H1 (cell line): ENCODE measurements around the gene GTF2A1. TPM values are rescaled to one million over a fixed set of nuclear protein-coding genes. Genes with fewer than 3 reads are reported as not detected.

ENCODE experiments used
- CTCF ChIA-PET: fragments of 300-600 bp; sonication (Branson Sonifier 250); formaldehyde crosslinking; loops from one replicate; lab custom pipeline; 2021; ENCODE audit not compliant: partially characterized antibody; lab: Charles Lee
- POLR2A ChIA-PET: fragments of 300-600 bp; sonication (Branson Sonifier 250); formaldehyde crosslinking; loops from one replicate; lab custom pipeline; 2021; ENCODE audit warnings: inconsistent platforms; ENCODE audit not compliant: partially characterized antibody; lab: Charles Lee
- DNase-seq, 2 experiments: peaks; one replicate each; pipeline versions ENCODE4 v3.0.0 to v3.0.0-alpha.2; 2010 to 2022; ENCODE audit warnings: low spot score in 2 of 2, low read depth in 1 of 2, mixed read lengths in 1 of 2
- FAIRE-seq: peaks from 2 replicates; lab custom pipeline; 2011; peaks lifted over from hg19 to GRCh38; lab: Jason Lieb, UNC
- H2AFZ ChIP-seq: 2 replicates; pipeline ENCODE4 v1.8.1; 2012; ENCODE audit warnings: low read length, inconsistent platforms
- H2AK5ac ChIP-seq: 2 replicates; pipeline ENCODE4 v1.6.1; 2013; ENCODE audit warnings: low read depth, low read length
- H2BK120ac ChIP-seq: replicated peaks from 2 replicates; pipeline ENCODE3; 2013; ENCODE audit warnings: low read depth, low read length, inconsistent platforms
- H2BK12ac ChIP-seq: 2 replicates; pipeline ENCODE4 v1.6.1; 2013; ENCODE audit warnings: low read depth, low read length
- H2BK15ac ChIP-seq: 2 replicates; pipeline ENCODE4 v1.6.1; 2013; ENCODE audit warnings: low read length
- H2BK20ac ChIP-seq: 2 replicates; pipeline ENCODE4 v1.6.1; 2013; ENCODE audit warnings: low read length
- H2BK5ac ChIP-seq: 2 replicates; pipeline ENCODE4 v1.6.1; 2013; ENCODE audit warnings: low read depth, low read length
- H3K14ac ChIP-seq: 2 replicates; pipeline ENCODE4 v1.6.1; 2013; ENCODE audit warnings: inconsistent platforms; ENCODE audit not compliant: insufficient read length
- H3K18ac ChIP-seq: 2 replicates; pipeline ENCODE4 v1.6.1; 2013; ENCODE audit warnings: low read length; ENCODE audit errors: extremely low read depth
- H3K23ac ChIP-seq: 2 replicates; pipeline ENCODE4 v1.6.1; 2013; ENCODE audit warnings: inconsistent platforms; ENCODE audit not compliant: insufficient read length
- H3K23me2 ChIP-seq: 2 replicates; pipeline ENCODE4 v1.6.1; 2013; ENCODE audit warnings: low read depth, low read length
- H3K27ac ChIP-seq: 2 replicates; pipeline ENCODE4 v1.6.1; 2011; ENCODE audit warnings: low read depth, low read length, inconsistent platforms
- H3K27me3 ChIP-seq, 4 experiments: replicated peaks in 1 of 4; 1 replicate in 1 of 4; 2 replicates in 3 of 4; pipeline versions ENCODE4 v1.6.1 to v1.8.1; 2011 to 2013; ENCODE audit warnings: low read length in 3 of 4, mild to moderate bottlenecking in 3 of 4, inconsistent platforms in 2 of 4, mixed read lengths in 2 of 4, moderate library complexity in 1 of 4; ENCODE audit not compliant: control insufficient read depth in 3 of 4, insufficient read depth in 3 of 4; ENCODE audit errors: extremely low read depth in 1 of 4
- H3K36me3 ChIP-seq, 4 experiments: 2 replicates each; pipeline versions ENCODE4 v1.6.1 to v1.8.1; 2011 to 2013; ENCODE audit warnings: mild to moderate bottlenecking in 4 of 4, low read length in 3 of 4, moderate library complexity in 2 of 4, control low read depth in 1 of 4, inconsistent platforms in 1 of 4; ENCODE audit not compliant: insufficient read depth in 4 of 4, control insufficient read depth in 2 of 4
- H3K4ac ChIP-seq: replicated peaks from 2 replicates; pipeline ENCODE3; 2013; ENCODE audit warnings: low read length, low read depth, mixed read lengths, inconsistent platforms; ENCODE audit not compliant: insufficient read length
- H3K4me1 ChIP-seq, 4 experiments: replicated peaks in 1 of 4; 1 replicate in 1 of 4; 2 replicates in 3 of 4; pipeline versions ENCODE4 v1.6.1 to v1.8.1; 2011 to 2013; ENCODE audit warnings: low read length in 3 of 4, inconsistent platforms in 2 of 4, mixed read lengths in 1 of 4; ENCODE audit not compliant: insufficient read depth in 4 of 4, control insufficient read depth in 3 of 4
- H3K4me2 ChIP-seq, 2 experiments: 2 replicates each; pipeline versions ENCODE4 v1.6.1 to v1.8.1; 2011 to 2013; ENCODE audit warnings: low read depth in 2 of 2, low read length in 2 of 2, control low read depth in 1 of 2, inconsistent platforms in 1 of 2, mild to moderate bottlenecking in 1 of 2; ENCODE audit not compliant: insufficient read depth in 1 of 2
- H3K4me3 ChIP-seq, 4 experiments: fragments of 200-600, 300-600 bp in 1 of 4; sonication (generic), shearing (Covaris generic), sonication (Bioruptor Twin) in 1 of 4; 2 replicates each; pipeline versions ENCODE4 v1.5.1 to v1.8.1; 2011 to 2016; ENCODE audit warnings: low read length in 4 of 4, low read depth in 3 of 4, control low read depth in 2 of 4, inconsistent platforms in 2 of 4, mild to moderate bottlenecking in 2 of 4, mixed read lengths in 1 of 4, moderate library complexity in 1 of 4; ENCODE audit not compliant: insufficient read depth in 2 of 4; ENCODE audit errors: extremely low read depth in 1 of 4
- H3K56ac ChIP-seq: replicated peaks from 2 replicates; pipeline ENCODE3; 2013; ENCODE audit warnings: low read depth, mild to moderate bottlenecking, mixed read lengths, low read length, inconsistent platforms; ENCODE audit not compliant: insufficient read length
- H3K79me1 ChIP-seq: 2 replicates; pipeline ENCODE4 v1.6.1; 2013; ENCODE audit warnings: low read depth, low read length, control low read depth
- H3K79me2 ChIP-seq, 2 experiments: 2 replicates each; pipeline versions ENCODE4 v1.6.1 to v1.8.1; 2012 to 2013; ENCODE audit warnings: low read length in 2 of 2, mild to moderate bottlenecking in 2 of 2, inconsistent platforms in 1 of 2; ENCODE audit not compliant: insufficient read depth in 2 of 2, control insufficient read depth in 1 of 2
- H3K9ac ChIP-seq, 4 experiments: replicated peaks in 1 of 4; 1 replicate in 1 of 4; 2 replicates in 3 of 4; pipeline versions ENCODE4 v1.6.1 to v1.8.1; 2011 to 2013; ENCODE audit warnings: low read depth in 3 of 4, low read length in 3 of 4, control low read depth in 2 of 4, mild to moderate bottlenecking in 2 of 4, moderate library complexity in 2 of 4, inconsistent platforms in 1 of 4; ENCODE audit errors: extremely low read depth in 1 of 4
- H3K9me3 ChIP-seq, 2 experiments: 2 replicates each; pipeline versions ENCODE4 v1.6.1 to v1.8.1; 2012 to 2013; ENCODE audit warnings: mild to moderate bottlenecking in 2 of 2, moderate library complexity in 2 of 2, control low read depth in 1 of 2, inconsistent platforms in 1 of 2, low read depth in 1 of 2, low read length in 1 of 2, mixed read lengths in 1 of 2; ENCODE audit not compliant: insufficient read depth in 2 of 2
- H4K20me1 ChIP-seq, 2 experiments: replicated peaks in 1 of 2; 2 replicates each; pipeline versions ENCODE3 to v1.8.1; 2011 to 2013; ENCODE audit warnings: inconsistent platforms in 2 of 2, low read length in 2 of 2, mild to moderate bottlenecking in 1 of 2; ENCODE audit not compliant: insufficient read depth in 2 of 2, control insufficient read depth in 1 of 2
- H4K5ac ChIP-seq: 2 replicates; pipeline ENCODE4 v1.6.1; 2013; ENCODE audit warnings: low read length, low read depth, mixed read lengths, inconsistent platforms; ENCODE audit not compliant: insufficient read length
- H4K8ac ChIP-seq: 2 replicates; pipeline ENCODE4 v1.8.0; 2013; ENCODE audit warnings: mild to moderate bottlenecking, moderate library complexity, low read length, inconsistent platforms; ENCODE audit not compliant: insufficient read depth; ENCODE audit errors: extremely low read depth
- H4K91ac ChIP-seq: replicated peaks from 2 replicates; pipeline ENCODE3; 2013; ENCODE audit warnings: low read length, mixed read lengths, inconsistent platforms; ENCODE audit not compliant: insufficient read length
- HDAC2 ChIP-seq, 2 experiments: fragments of 300-600 bp in 1 of 2; sonication (generic) in 1 of 2; IDR thresholded peaks; 2 replicates each; pipeline ENCODE4 v1.6.1; 2011 to 2012; ENCODE audit warnings: low read depth in 2 of 2, low read length in 2 of 2, mild to moderate bottlenecking in 2 of 2, moderate library complexity in 2 of 2, borderline replicate concordance in 1 of 2, inconsistent platforms in 1 of 2
- SAP30 ChIP-seq: fragments of 300-600 bp; sonication (generic); IDR thresholded peaks from 2 replicates; pipeline ENCODE4 v1.7.1; 2012; ENCODE audit warnings: low read length, moderate library complexity, mild to moderate bottlenecking, inconsistent platforms; ENCODE audit not compliant: insufficient read depth, insufficient replicate concordance
- SIRT6 ChIP-seq: IDR thresholded peaks from one replicate; pipeline ENCODE4 v1.7.1; 2012; ENCODE audit warnings: low read length, inconsistent platforms
- TBP ChIP-seq: IDR thresholded peaks from 2 replicates; pipeline ENCODE4 v1.6.1; 2011; ENCODE audit warnings: low read depth, low read length, improper control_type of control experiment
- ZNF274 ChIP-seq: IDR thresholded peaks from 2 replicates; pipeline ENCODE4 v1.7.0; 2012; ENCODE audit warnings: low read length, borderline replicate concordance; ENCODE audit errors: extremely low read depth
- WGBS, 2 experiments: shearing (Covaris generic) in 1 of 2; methylation state at CpG; one replicate each; pipeline versions ENCODE4 v1.1.6 to v1.1.7; 2013 to 2015; ENCODE audit warnings: low lambda C conversion rate in 2 of 2, mixed read lengths in 2 of 2, inconsistent platforms in 1 of 2, low coverage in 1 of 2, missing lambda C conversion rate in 1 of 2; ENCODE audit not compliant: insufficient replicate concordance in 2 of 2, insufficient coverage in 1 of 2, insufficient read length in 1 of 2; ENCODE audit errors: extremely low coverage in 1 of 2, missing lambda C conversion rate in 1 of 2; 5-methylcytosine and 5-hydroxymethylcytosine counted together
- polyA plus RNA-seq, 7 experiments: library from polyadenylated mRNA; depleted of rRNA in 3 of 7; stranded (reverse) in 5 of 7; unstranded in 2 of 7; fragments of >200 nt in 5 of 7; fragments of 200-250 nt in 2 of 7; gene quantifications; 1 replicate in 5 of 7; 2 replicates in 1 of 7; 4 replicates in 1 of 7; pipeline versions ENCODE4 v1.2.1 to v1.2.3, GENCODE V29; 2011 to 2013; ENCODE audit warnings: missing spikeins in 2 of 7, mixed read lengths in 2 of 7
- total RNA-seq: library from RNA; stranded (reverse); fragmentation: NEBNext Ultra II Directional; extraction: Animal tissue kit (Norgen Biotek cat#: 25700); gene quantifications from 2 replicates; pipeline ENCODE4 v1.2.1, GENCODE V29; 2021
- TF ChIP-seq, protein P1 (sequence below): IDR thresholded peaks from 2 replicates; pipeline ENCODE4 v1.6.1; 2011; ENCODE audit warnings: low read length, improper control_type of control experiment

Gene GTF2A1
- total and polyA plus RNA-seq, 2 of the 8 experiments (the other 6 are each of a cell fraction or from before 2014, with no cell fraction given) = 24.1 to 57.8 TPM

DNA sequence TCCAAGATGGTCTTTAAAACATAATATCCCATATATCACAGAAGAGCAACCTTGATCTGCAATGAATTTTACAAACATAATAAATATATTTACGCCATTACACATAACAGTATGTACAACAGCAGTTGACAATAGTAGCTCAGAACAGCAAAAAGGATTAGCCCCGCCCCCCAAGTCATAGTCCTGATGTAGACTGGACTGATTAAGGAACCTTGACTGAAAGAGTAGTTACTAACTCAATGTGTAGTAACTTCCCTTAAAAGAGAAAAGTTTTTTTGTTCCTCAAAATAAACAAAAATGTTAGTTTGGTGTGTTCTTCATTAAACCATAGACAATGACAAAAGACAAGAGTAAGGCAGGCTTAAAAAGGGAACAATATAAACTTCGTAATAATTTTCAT is 44.5 kb downstream of the GTF2A1 start:
- no peaks in the 10 kb centered on the region for H3K23me2 ChIP-seq
- no peak overlapping the region for H3K14ac ChIP-seq
- H3K56ac ChIP-seq = no peak overlapping the region
- 76% methylated on average over 3 of the region's 3 CpGs; no CpG with 5 or more reads in 1 of the 2 experiments for WGBS, 2 experiments
- no peak overlapping the region for H3K18ac ChIP-seq
- H2AK5ac ChIP-seq = no peak overlapping the region
- no peak overlapping the region for H4K91ac ChIP-seq
- no peaks in the 10 kb centered on the region for H3K4me1 ChIP-seq
- no peaks in the 10 kb centered on the region for H4K20me1 ChIP-seq
- no peak overlapping the region for H2BK20ac ChIP-seq
- no peak overlapping the region for H3K4me3 ChIP-seq
- H2AFZ ChIP-seq = no peak overlapping the region
- H3K27ac ChIP-seq = no peak overlapping the region
- no peak for DNase-seq
- peaks cover 0 to 21% (median 4%) of the 10 kb centered on the region in 4 experiments; a peak in 5 of 8 replicates for H3K36me3 ChIP-seq
- no peaks in the 10 kb centered on the region for H3K79me1 ChIP-seq
- H3K9me3 ChIP-seq = no peaks in the 10 kb centered on the region
- no peak overlapping the region for H4K8ac ChIP-seq
- H2BK12ac ChIP-seq = no peak overlapping the region
- no peak overlapping the region for H3K4me2 ChIP-seq
- no peak overlapping the region for H2BK15ac ChIP-seq
- no peak overlapping the region for H3K4ac ChIP-seq
- no peak overlapping the region for H3K9ac ChIP-seq
- FAIRE-seq = no peak
- H3K23ac ChIP-seq = no peak overlapping the region
- ChIA-PET POLR2A (no interaction called here), CTCF (no interaction called here)
- H4K5ac ChIP-seq = no peak overlapping the region
- no peaks in the 10 kb centered on the region for H3K79me2 ChIP-seq
- no peaks in the 10 kb centered on the region for H3K27me3 ChIP-seq
- no peak overlapping the region for H2BK120ac ChIP-seq
- no peak overlapping the region for H2BK5ac ChIP-seq
- TF ChIP-seq ZNF274 = no peak
- no peak for TF ChIP-seq HDAC2 (IDR thresholded peaks at IDR 0.05; ENCODE audit: borderline replicate concordance in 1 of 2, low read depth in 2 of 2, low read length in 2 of 2)
- TF ChIP-seq SIRT6 = no peak
- TF ChIP-seq, protein P1, sequence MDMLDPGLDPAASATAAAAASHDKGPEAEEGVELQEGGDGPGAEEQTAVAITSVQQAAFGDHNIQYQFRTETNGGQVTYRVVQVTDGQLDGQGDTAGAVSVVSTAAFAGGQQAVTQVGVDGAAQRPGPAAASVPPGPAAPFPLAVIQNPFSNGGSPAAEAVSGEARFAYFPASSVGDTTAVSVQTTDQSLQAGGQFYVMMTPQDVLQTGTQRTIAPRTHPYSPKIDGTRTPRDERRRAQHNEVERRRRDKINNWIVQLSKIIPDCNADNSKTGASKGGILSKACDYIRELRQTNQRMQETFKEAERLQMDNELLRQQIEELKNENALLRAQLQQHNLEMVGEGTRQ = no peak
- no peak for TF ChIP-seq SAP30
- no peak for TF ChIP-seq TBP
